HG02623 (cell line): Measurements from ENCODE around the gene TROAP.
"Not testable (repeated sequence)": the region's sequence is repeated elsewhere in the genome, so short reads cannot be mapped to it uniquely, and the experiment has no call there.

Source experiments
- ATAC-seq: cut with Tn5 transposase; IDR thresholded peaks from one replicate; pipeline ENCODE4 v1.9.1; 2021; ENCODE audit warnings: moderate library complexity; ENCODE audit not compliant: unreplicated experiment

Gene TROAP

GRCh38 chr12:49322708-49323523 is at the start of gene TROAP:
TSS of gene TROAP (plus strand) at chr12:49323255. CDS start at chr12:49323609, 354 bp downstream.
- ATAC-seq, result peak; percentile 97

DNA sequence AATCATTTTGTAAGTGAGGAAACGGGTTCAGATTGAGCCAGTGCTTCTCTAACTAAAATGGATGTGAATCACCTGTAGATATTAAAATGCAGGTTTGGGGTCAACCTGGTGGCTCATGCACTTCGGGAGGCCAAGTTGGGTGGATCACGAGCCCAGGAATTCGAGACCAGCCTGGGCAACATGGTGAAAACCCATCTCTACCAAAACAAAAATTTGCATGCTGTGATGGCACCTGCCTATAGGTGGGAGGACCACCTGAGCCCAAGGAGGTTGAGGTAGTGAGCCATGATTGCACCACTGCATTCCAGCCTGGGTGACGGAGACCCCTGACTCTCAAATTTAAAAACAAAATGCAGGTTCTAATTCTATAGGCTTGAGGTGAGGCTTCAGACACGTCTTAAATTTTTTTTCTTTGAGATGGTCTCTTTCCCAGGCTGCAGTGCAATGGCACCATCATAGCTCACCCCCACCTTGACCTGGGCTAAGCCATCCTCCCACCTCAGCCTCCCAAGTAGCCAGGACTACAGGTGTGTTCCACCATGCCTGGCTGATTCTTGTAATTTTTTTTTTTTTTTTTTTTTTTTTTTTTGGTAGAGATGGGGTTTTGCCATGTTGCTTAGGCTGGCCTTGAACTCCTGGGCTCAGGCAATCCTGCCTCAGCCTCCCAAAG is 49.2 kb upstream of the TROAP start:
- ATAC-seq, result no peak

GRCh38 chr12:49274396-49275069 is 48.5 kb upstream of the TROAP start:
- ATAC-seq, result no peak

DNA sequence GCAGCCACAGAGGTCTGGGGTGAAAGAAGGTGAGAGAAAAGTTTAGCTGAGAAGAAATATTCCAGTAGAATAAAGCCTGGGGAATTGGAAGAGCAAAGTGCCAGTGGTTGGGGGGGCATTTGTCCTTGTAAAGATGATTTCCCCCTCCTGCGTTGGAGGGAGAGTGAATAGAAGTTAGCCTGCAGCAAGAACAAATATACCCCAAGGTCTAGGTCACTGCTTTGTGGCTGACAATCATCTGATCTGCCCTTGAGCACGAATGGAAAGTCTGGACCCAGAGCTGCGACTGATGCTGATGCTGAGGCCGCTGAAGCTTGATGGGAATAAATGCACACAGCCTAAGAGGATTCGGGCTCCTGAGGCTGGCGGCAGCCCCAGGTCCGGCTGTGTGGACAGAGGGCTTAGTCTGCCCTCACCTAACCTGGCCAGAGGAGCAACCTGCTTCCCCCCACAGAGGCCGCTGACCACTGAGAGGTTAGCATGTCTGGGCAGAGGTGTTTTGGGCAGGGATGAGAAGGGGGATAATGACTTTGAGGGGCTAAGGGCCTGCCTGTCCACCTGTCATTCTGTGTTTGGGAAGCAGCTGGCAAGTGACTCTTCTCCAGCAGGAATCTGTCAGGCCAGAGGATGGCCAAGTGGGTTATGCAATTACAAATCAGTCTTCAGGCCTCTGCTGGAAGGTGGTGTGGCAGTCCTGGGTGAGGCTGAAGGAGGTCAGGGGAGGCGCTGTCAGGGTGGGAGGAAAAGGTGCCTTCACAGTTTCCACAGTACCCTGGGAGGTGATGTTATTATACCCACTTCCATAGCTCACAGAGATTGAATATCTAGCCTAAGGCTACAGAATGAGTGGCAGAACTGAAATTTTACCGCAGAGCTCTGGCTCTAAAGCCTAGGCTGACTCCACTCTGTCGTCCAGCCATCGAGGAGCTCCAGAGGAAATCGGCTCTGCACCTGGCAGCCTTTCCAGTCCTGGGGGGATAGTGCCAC is 46.5 kb upstream of the TROAP start:
- no peak for ATAC-seq

DNA sequence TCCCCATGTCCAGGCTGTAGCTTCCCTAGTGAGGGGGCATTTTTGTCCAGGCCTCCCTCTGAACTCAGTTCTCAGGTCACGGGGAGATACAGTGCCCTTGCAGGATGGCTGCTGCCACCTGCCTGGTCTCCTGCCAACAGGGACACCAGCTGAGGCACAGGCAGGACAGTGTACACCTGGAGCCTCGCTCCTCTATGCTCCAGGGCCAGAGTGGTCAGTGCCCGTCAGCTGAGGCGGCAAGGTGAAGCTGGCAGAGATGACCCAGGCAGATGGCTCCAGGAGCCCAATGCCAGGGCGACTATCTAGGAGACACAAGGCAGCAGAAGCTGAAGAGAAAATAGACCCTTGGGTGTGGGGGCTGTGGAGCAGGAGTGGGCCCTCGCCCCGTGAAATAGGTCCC is 45.6 kb upstream of the TROAP start:
- ATAC-seq, result no peak

- ATAC-seq, result no peak
Observed at GRCh38 chr12:49279706-49280159, 43.3 kb upstream of the TROAP start.

DNA sequence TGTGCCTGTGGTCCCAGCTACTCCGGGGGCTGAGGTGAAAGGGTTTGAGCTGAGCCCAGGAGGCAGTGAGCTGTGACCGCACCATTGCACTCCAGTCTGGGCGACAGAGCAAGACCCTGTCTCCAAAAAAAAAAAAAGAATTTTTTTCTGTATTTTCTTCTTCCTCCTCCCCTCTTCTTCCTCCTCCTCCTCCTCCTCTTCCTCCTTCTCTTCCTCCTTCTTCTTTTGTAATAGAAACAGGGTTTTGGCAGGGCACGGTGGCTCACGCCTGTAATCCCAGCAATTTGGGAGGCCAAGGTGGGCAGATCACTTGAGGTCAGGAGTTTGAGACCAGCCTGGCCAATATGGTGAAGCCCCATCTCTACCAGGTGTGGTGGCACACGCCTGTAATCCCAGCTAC is 42.5 kb upstream of the TROAP start:
- ATAC-seq, result not testable (repeated sequence)

GRCh38 chr12:49282302-49282701 is 40.8 kb upstream of the TROAP start:
- no peak for ATAC-seq

- not testable (repeated sequence) for ATAC-seq
Observed at GRCh38 chr12:49282740-49283375, 40.2 kb upstream of the TROAP start.

GRCh38 chr12:49283541-49284429 is 39.3 kb upstream of the TROAP start:
- ATAC-seq, result no peak

- ATAC-seq, result no peak
Observed at GRCh38 chr12:49284672-49285071, 38.4 kb upstream of the TROAP start.

DNA sequence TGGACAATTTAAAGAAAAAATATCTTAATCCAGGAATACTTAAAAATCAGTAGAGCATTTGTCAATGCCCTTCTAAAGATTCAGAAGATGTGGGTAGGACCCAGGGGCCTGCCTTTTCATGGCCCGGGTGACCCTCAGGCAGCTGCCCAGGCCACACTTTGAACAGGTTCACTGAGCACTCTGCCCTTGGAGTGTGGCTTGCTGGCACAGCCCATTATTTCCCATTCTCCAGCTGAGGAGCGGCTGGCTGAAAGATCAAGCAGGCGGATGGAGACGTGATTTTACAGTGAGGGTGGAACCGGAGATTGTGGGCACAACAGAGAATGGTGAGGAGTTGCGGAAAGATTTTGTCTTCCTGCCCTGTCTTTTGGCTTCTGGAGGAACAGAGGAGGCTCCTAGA is 35.2 kb upstream of the TROAP start:
- no peak for ATAC-seq

DNA sequence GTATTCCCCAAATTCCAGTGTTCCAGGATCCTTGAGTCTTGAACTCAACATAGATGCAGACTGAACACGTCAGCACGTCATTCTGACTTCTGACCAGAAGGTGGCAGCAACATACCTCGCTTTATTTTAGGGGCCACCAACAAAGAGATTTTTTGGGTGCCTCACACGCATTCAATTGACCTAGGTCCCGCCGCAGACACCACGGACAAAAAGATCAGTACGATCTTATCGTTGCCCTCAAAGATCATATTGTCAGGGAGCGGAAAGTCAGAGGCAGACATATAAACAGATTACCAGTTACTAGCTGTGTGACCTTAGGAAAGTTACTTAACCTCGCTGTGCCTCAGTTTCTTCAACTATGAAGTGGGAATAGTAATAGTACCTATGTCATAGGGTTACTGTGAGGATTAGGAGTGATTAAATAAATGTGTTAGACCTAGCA is 34.6 kb upstream of the TROAP start:
- no peak for ATAC-seq

DNA sequence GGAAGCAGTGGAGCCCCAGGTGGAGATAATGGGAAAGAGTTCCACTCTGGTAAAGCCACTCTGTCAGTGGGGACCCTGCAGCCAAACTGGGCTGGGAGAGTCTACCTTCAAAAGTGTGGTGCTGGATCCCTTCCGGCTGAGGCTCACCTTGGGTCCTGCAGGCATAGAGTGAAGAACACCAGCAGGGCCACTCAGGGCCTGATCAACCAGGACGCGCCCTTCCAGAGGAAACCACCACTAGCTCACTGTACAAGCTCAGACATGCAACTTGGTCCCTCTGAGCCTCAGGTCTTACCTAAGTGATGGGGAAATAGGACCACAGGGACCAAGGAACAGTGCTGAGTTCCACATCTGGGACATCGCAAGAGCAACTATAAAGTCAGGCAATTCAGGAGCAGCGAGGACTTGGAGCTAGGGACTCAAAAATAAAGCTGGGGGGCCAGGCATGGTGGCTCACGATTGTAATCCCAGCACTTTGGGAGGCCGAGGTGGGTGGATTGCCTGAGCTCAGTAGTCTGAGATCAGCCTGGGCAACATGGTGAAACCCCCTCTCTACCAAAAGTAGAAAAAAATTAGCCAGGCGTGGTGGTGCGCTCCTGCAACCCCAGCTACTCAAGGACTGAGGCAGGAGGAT is 34.0 kb upstream of the TROAP start:
- ATAC-seq, result no peak

DNA sequence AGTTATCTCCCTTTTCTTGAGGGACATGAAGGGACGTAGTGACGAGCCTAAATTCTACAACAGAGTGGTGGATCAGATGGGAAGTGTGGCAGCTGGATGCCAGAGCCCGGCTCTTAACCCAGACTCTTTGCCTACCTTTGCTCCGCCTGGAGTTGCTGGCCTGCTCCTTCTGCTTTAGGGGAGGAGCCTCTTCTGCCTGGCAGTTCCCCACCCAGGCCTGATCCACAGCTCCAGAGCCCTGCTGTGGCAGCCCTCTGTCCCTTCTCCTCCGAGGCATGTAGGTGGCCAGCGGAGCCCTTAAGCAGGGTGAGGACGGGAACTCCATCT is 30.4 kb upstream of the TROAP start:
- no peak for ATAC-seq

GRCh38 chr12:49293056-49293956 is 29.7 kb upstream of the TROAP start:
- no peak for ATAC-seq

GRCh38 chr12:49294086-49294803 is 28.8 kb upstream of the TROAP start:
- no peak for ATAC-seq
